Lower leg skin (tissue), 4 donors: ENCODE measurements around the gene ARHGAP22. TPM values are rescaled to one million over a fixed set of nuclear protein-coding genes. Genes with fewer than 3 reads are reported as not detected.

ENCODE experiments used
- DNase-seq, 2 donors: peaks; one replicate each; pipeline ENCODE4 v3.0.0-alpha.2; 2019; ENCODE audit warnings: low spot score in 2 of 2
- H3K4me3 ChIP-seq: fragments of 200-600 bp; sonication (generic); 2 replicates; pipeline ENCODE4 v1.5.1; 2017; ENCODE audit warnings: mild to moderate bottlenecking, low read depth; ENCODE audit not compliant: poor library complexity, severe bottlenecking
- CTCF ChIP-seq, 3 donors: fragments of 450-650 bp; IDR thresholded peaks; one replicate each; pipeline ENCODE4 v1.5.1; 2016; ENCODE audit warnings: antibody characterized with exemption in 3 of 3, mild to moderate bottlenecking in 3 of 3, moderate library complexity in 2 of 3
- POLR2A ChIP-seq, 2 donors: fragments of 450-650 bp; IDR thresholded peaks; one replicate each; pipeline ENCODE4 v1.6.1; 2016 to 2017; ENCODE audit warnings: antibody characterized with exemption in 2 of 2, mild to moderate bottlenecking in 1 of 2, moderate library complexity in 1 of 2
- WGBS, 2 donors: methylation state at CpG; one replicate each; pipeline ENCODE4 v1.1.5; 2018; 5-methylcytosine and 5-hydroxymethylcytosine counted together
- intact Hi-C: fragments of 100-400 bp; cut with DNase I; formaldehyde crosslinking; loops from one replicate; pipeline ENCODE4 v1.15.0; 2023; ENCODE audit warnings: low total_unique reads
- total RNA-seq, 4 donors: library from RNA; depleted of rRNA; stranded (reverse); fragments of >200 nt; gene quantifications; one replicate each; pipeline ENCODE4 v1.1.0, GENCODE V29; 2016

ARHGAP22 gene
- total RNA-seq, 4 donors from 2014 or later: 0.46 to 3.0 (median 1.4) TPM

DNA sequence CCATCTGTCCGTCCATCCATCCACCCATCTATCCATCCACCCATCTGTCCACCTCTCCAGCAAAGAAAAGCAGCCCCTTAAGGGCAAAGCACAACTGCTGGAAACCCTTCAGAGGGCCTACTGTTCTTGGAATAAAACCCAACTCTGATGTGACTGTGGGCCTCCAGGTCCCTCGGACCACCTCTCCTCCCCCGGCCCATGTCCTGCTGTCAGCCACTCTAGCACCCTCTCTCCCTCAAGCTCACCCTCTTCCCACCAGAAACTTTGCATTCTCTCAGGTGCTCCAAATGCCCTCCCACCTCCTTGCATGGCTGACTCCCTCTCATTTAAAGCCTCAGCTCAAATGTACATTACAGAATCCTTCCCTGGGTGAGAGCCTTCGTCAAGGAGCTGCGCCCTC, 110.3 kb downstream of the ARHGAP22 start:
- intact Hi-C loops: no loop called here
- peak in 1 of 2 donors; percentile 37 for DNase-seq
- no peak overlapping the region for H3K4me3 ChIP-seq
- no peak for TF ChIP-seq POLR2A (IDR thresholded peaks at IDR 0.05)
- TF ChIP-seq CTCF (IDR thresholded peaks at IDR 0.05): no peak
- 54 to 90% methylated on average over 5 of the region's 5 CpGs for WGBS, 2 donors

DNA sequence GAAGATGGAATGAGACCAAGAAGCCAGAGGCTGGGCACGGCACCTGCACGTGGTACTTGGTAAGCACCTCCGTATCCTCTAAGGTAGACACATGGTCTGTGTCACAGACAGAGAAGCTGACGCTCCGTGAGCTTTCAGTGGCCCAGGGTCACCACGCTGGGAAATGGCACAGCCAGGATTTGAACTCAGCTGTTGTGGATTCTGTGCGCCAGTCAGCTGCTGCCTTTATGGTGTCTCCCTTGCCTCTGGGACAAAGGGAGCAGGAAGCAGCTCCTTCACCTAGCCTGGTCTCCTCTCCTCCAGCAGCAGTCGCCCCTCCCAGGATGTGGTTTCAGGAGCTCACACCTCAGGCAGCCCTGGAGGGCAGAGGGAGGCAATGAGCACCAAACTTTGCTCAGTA, 110.8 kb downstream of the ARHGAP22 start:
- WGBS, 2 donors: 69 to 91% methylated on average over 8 of the region's 8 CpGs
- intact Hi-C loops: no loop called here
- DNase-seq: peak in 1 of 2 donors; percentile 63

GRCh38 chr10:48493083-48493871, 111.6 kb downstream of the ARHGAP22 start:
- DNase-seq: peak in 1 of 2 donors; percentile 85
- H3K4me3 ChIP-seq: no peak overlapping the region
- intact Hi-C loops: no loop called here
- 49 to 52% methylated on average over 15 to 16 of the region's 16 CpGs for WGBS, 2 donors
- TF ChIP-seq POLR2A (IDR thresholded peaks at IDR 0.05) (no peak), CTCF (IDR thresholded peaks at IDR 0.05) (no peak)

More for the DNA sequence above, 110.8 kb downstream of the ARHGAP22 start:
- H3K4me3 ChIP-seq: no peak overlapping the region
- TF ChIP-seq CTCF (IDR thresholded peaks at IDR 0.05) (no peak), POLR2A (IDR thresholded peaks at IDR 0.05) (no peak)

DNA sequence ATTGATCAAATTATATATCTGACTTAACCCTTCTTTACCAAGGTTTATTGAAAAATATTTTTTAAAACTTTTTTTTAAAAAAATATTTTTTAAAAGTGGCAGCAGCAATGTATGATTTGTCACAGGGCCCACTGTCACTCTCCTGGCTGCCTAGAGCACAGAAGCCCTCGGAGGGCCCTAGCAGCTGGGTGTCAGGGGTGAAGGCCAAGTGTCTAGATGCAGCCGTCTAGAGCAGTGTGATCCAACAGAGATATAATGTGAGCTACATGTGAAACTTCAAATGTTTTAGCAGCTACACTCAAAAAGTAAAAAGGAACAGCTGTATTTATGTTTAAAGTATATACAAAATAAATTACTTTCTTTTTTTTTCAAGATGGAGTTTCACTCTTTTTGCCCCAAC, 112.7 kb downstream of the ARHGAP22 start:
- WGBS, 2 donors: 76 to 78% methylated on average over 2 of the region's 2 CpGs
- DNase-seq: peak in 1 of 2 donors; percentile 46

GRCh38 chr10:48491392-48492139, 113.3 kb downstream of the ARHGAP22 start:
- no peak for TF ChIP-seq CTCF (IDR thresholded peaks at IDR 0.05)
- TF ChIP-seq POLR2A (IDR thresholded peaks at IDR 0.05): no peak
- no peak overlapping the region for H3K4me3 ChIP-seq
- 85 to 92% methylated on average over 13 of the region's 13 CpGs for WGBS, 2 donors
- intact Hi-C loops: no loop called here
- peak in 1 of 2 donors; percentile 75 for DNase-seq

More for the DNA sequence above, 112.7 kb downstream of the ARHGAP22 start:
- TF ChIP-seq CTCF (IDR thresholded peaks at IDR 0.05) (no peak), POLR2A (IDR thresholded peaks at IDR 0.05) (no peak)
- intact Hi-C loops: no loop called here
- no peak overlapping the region for H3K4me3 ChIP-seq
